Measurements from ENCODE around the gene SNCG. TPM values are rescaled to one million over a fixed set of nuclear protein-coding genes. Genes with fewer than 3 reads are reported as not detected.
A peak's percentile ranks its signal among the peaks of the same experiment; 100 is the strongest.
"Not testable (repeated sequence)": the region's sequence is repeated elsewhere in the genome, so short reads cannot be mapped to it uniquely, and the experiment has no call there.

The SNCG gene
- total RNA-seq, 4 donors from 2014 or later: 11.5 to 40.2 (median 23.1) TPM

DNA sequence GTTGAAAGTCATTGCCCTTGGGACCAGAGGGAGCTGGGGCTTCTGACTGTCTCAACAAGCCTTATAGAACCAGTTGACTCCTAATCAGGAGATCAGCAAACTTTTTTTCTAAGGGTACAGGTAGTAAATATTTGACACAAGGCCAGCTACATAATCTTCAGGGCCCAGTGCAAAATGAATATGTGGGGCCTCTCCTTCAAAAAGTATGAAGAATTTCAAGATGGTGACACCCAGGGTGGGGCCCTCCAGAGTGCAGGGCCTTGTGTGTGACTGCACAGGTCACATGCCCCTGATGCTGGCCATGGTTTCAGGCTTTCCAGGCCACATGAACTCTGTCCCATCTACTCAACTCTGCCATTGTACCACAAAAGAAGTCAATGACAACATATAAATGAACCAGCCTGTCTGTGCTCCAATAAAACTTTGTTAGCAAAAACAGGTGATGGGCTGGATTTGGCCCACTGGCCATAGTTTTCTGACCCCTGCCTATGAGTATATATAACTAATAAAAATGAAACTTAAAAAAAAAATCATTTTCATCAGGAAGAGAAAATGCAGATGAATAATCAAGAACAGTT lies 7.1 kb upstream of the SNCG start:
- Histone ChIP-seq H3K4me1 (peaks cover 7 to 26% of the 10 kb centered on the region in 2 donors), H3K4me3 (replicated peaks in 1 of 3) (no peak overlapping the region), H3K27me3 (no peaks in the 10 kb centered on the region), H3K27ac (no peak overlapping the region), H3K36me3 (no peaks in the 10 kb centered on the region), H3K9me3 (no peaks in the 10 kb centered on the region)
- TF ChIP-seq, protein P1, sequence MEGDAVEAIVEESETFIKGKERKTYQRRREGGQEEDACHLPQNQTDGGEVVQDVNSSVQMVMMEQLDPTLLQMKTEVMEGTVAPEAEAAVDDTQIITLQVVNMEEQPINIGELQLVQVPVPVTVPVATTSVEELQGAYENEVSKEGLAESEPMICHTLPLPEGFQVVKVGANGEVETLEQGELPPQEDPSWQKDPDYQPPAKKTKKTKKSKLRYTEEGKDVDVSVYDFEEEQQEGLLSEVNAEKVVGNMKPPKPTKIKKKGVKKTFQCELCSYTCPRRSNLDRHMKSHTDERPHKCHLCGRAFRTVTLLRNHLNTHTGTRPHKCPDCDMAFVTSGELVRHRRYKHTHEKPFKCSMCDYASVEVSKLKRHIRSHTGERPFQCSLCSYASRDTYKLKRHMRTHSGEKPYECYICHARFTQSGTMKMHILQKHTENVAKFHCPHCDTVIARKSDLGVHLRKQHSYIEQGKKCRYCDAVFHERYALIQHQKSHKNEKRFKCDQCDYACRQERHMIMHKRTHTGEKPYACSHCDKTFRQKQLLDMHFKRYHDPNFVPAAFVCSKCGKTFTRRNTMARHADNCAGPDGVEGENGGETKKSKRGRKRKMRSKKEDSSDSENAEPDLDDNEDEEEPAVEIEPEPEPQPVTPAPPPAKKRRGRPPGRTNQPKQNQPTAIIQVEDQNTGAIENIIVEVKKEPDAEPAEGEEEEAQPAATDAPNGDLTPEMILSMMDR (IDR thresholded peaks at IDR 0.05): no peak
- no peak for TF ChIP-seq POLR2A (IDR thresholded peaks at IDR 0.05)
- intact Hi-C loops (cut with DNase I): no loop called here
- no peak for DNase-seq

DNA sequence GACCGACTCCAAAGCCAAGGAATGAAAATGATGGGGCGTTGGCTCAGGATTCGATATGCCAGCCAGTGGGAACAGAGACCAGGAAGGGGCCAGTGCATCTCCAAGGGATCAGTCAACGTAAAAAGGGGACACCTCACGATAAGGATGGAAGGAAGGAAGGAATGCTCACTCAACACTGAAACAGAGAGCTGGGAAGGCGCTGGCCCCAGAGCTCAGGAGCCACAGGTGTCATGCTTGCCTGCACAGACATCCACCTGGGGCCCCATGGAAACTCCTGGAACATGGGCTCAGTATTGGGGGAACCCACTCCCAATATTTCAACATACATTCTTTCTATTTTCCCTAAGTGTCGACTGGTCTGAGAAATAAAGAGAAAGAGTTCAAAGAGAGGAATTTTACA lies 6.3 kb upstream of the SNCG start:
- TF ChIP-seq, protein P1 (IDR thresholded peaks at IDR 0.05): no peak
- TF ChIP-seq POLR2A (IDR thresholded peaks at IDR 0.05): no peak

DNA sequence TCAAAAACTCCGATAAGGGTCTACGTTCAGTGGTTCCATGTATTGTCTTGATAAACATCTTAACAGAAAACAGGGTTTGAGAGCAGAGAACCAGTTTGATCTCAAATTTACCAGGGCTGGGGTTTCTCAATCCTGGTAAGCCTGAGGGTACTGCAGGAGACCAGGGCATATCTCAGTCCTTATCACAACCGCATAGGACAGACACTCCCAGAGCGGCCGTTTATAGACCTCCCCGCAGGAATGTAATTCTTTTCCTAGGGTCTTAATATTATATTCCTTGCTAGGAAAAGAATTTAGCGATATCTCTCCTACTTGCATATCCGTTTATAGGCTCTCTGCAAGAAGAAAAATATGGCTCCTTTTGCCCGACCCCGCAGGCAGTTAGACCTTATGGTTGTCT lies 5.7 kb upstream of the SNCG start:
- DNase-seq: not testable (repeated sequence)
- WGBS, 2 donors: 95 to 96% methylated on average over 10 of the region's 10 CpGs

More for the DNA sequence above, 6.3 kb upstream of the SNCG start:
- H3K36me3 ChIP-seq: no peaks in the 10 kb centered on the region
- WGBS, 2 donors: 85 to 88% methylated on average over 7 of the region's 7 CpGs
- H3K9me3 ChIP-seq: no peaks in the 10 kb centered on the region
- no peaks in the 10 kb centered on the region for H3K27me3 ChIP-seq
- DNase-seq: no peak
- no peak overlapping the region for H3K27ac ChIP-seq
- H3K4me3 ChIP-seq (replicated peaks in 1 of 3): no peak overlapping the region
- intact Hi-C loops (cut with DNase I): no loop called here
- peaks cover 7 to 29% of the 10 kb centered on the region in 2 donors for H3K4me1 ChIP-seq

DNA sequence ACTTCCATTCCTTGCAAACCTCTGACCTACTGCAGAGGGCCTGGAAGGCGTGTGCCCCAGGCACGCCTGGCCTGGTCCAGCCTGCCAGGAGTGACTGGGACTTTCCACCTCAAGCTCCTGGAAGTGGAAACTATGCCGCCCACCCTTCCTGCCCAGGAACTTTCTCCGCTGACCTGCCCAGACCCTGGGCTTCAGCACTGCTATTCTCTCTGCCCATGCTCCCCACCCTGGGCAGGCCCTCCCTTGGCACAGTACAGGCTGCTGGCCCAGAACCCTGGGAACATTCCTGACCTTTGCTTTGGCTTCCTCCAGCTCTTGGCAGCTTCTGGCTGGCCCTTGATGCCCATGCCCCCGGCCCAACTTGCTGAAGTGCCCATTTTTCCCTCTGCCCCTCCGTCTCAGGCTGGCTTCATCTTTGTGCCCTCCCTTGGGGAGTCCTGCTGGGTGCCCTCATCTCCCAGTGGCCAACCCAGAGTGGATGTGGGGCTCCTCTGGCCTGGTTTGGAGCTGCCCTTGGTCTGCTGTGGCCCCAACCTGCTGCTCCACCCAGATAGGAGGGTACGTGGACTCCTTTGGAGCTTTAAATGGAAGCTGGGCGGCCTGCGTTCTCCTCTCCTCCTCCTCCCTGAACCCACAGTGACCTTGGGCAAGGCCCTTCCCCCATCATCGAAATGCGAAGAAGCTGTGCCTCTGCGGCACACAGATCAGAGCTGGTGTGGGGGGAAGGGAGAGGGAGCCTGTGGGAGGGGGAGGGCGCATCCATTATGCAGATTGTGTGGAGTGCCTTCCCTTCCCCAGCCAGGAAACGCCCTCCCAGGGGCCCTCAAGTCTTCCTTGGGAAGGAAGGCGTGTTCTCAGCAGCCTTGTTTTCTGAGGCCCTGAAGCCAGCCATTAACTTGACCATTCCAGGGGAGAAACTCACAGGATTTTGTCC lies 4.4 kb upstream of the SNCG start:
- Histone ChIP-seq H3K36me3 (no peaks in the 10 kb centered on the region), H3K4me3 (replicated peaks in 1 of 3) (no peak overlapping the region), H3K9me3 (no peaks in the 10 kb centered on the region), H3K4me1 (peaks cover 7 to 42% of the 10 kb centered on the region in 2 donors), H3K27ac (peak overlapping the region; percentile 61 to 85 (median 83)), H3K27me3 (no peaks in the 10 kb centered on the region)
- 58 to 67% methylated on average over 7 to 15 of the region's 15 CpGs for WGBS, 2 donors
- no peak for TF ChIP-seq POLR2A (IDR thresholded peaks at IDR 0.05)
- TF ChIP-seq, protein P1 (IDR thresholded peaks at IDR 0.05): no peak
- intact Hi-C loops (cut with DNase I): no loop called here
- DNase-seq: peak in 1 of 2 donors; percentile 47

More for the DNA sequence above, 5.7 kb upstream of the SNCG start:
- H3K4me3 ChIP-seq (replicated peaks in 1 of 3); H3K27ac ChIP-seq; intact Hi-C loops (cut with DNase I); H3K27me3 ChIP-seq; H3K9me3 ChIP-seq; H3K36me3 ChIP-seq: not testable (repeated sequence)
- H3K4me1 ChIP-seq: peaks cover 7 to 32% of the 10 kb centered on the region in 2 donors

DNA sequence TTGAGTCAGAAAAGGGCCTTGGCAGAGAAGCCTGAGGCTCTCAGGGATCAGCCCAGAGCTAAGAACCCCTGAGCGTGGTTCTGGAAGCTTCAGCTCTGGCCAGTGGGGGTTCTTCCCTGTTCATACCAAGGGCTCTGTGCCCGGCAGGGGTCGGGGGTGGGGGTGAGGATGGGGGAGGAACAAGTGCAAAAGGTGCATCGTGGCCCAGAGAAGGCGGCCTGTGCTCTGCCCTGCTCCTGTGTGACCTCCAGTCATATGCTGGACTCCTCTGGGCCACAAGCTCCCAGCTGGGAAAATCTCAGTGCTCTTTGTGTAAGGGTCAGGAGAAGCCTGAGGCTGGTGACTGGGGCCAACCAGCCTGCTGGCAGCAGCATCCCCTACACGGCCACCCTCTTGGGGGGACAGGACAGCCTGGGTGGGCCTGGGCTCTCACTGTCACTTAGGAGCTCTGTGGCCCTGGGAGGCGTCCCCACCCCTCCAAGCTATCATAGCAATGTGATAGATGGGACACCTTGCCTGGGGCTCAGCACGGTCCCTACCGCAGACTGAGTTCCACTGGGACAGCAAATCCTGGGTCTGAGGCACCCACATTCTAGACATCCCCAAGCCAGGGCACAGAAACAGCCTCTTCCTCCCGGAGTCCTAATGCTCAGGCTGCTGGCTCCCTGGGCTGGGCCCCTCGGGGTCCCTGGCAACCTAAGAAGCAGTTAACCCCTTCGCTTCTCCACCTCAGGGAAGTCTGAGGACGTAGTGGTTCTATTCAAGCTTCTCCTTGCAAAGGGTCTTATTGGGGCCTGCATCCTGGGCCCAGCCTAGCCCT lies 3.5 kb upstream of the SNCG start:
- peak overlapping the region; percentile 61 to 85 (median 83) for H3K27ac ChIP-seq
- 72 to 76% methylated on average over 6 to 8 of the region's 13 CpGs for WGBS, 2 donors
- no peak for TF ChIP-seq POLR2A (IDR thresholded peaks at IDR 0.05)
- TF ChIP-seq, protein P1 (IDR thresholded peaks at IDR 0.05): no peak
- intact Hi-C loops (cut with DNase I): no loop called here
- H3K4me1 ChIP-seq: peaks cover 7 to 51% of the 10 kb centered on the region in 2 donors
- no peaks in the 10 kb centered on the region for H3K27me3 ChIP-seq
- no peaks in the 10 kb centered on the region for H3K36me3 ChIP-seq
- no peak for DNase-seq
- H3K9me3 ChIP-seq: no peaks in the 10 kb centered on the region
- peak overlapping the region in 1 of 3 donors; percentile 13 for H3K4me3 ChIP-seq (replicated peaks in 1 of 3)
